ENCODE data around the gene KLHDC3. TPM values are rescaled to one million over a fixed set of nuclear protein-coding genes. Genes with fewer than 3 reads are reported as not detected.
A peak's percentile ranks its signal among the peaks of the same experiment; 100 is the strongest.

KLHDC3 gene
- total RNA-seq, 6 experiments from 2014 or later: 26.4 to 46.2 (median 41.7) TPM

DNA sequence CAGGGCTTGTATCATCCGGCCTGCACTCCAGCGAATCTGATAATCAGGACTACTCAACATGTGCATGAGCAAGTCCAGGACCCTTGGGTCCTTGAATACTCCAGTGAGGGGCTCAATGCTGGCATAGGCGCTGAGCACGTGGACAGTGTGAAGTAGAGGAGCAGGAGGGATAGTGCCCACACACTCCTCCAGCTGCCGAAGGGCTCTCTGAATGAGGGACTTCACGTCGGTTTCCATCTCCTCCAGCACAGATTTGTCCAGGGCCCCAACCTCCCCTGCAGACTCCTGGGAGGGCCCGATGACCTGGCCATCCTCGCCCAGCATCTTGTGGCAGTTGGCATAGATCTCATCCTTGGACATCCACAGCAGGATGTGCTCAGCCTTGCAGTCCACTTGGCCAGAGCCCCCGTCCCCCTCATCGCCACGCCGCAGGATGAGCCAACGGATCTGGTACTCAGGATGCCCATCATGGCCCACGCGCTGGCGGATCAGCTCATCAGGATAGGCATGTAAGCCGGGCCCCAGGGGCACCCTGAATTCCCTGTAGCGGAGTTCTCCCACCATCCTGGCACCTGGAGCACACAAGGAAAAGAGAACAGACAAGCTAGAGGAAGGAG is 38.3 kb downstream of the KLHDC3 start:
- H3K36me3 ChIP-seq: peaks cover 0 to 34% (median 15%) of the 10 kb centered on the region in 4 donors
- intact Hi-C loops (cut with DNase I): no loop called here
- no peaks in the 10 kb centered on the region for H3K27me3 ChIP-seq
- DNase-seq (peak in 1 of 3 donors; percentile 25), ATAC-seq (no peak)
- 77% methylated on average over 4 of the region's 19 CpGs for WGBS (ENCODE audit: insufficient coverage, low coverage, low lambda C conversion rate, missing lambda C conversion rate)
- H3K4me1 ChIP-seq: peaks cover 0 to 3% (median 0%) of the 10 kb centered on the region in 4 donors
- no peak for TF ChIP-seq POLR2A (IDR thresholded peaks at IDR 0.05)
- TF ChIP-seq, protein P1, sequence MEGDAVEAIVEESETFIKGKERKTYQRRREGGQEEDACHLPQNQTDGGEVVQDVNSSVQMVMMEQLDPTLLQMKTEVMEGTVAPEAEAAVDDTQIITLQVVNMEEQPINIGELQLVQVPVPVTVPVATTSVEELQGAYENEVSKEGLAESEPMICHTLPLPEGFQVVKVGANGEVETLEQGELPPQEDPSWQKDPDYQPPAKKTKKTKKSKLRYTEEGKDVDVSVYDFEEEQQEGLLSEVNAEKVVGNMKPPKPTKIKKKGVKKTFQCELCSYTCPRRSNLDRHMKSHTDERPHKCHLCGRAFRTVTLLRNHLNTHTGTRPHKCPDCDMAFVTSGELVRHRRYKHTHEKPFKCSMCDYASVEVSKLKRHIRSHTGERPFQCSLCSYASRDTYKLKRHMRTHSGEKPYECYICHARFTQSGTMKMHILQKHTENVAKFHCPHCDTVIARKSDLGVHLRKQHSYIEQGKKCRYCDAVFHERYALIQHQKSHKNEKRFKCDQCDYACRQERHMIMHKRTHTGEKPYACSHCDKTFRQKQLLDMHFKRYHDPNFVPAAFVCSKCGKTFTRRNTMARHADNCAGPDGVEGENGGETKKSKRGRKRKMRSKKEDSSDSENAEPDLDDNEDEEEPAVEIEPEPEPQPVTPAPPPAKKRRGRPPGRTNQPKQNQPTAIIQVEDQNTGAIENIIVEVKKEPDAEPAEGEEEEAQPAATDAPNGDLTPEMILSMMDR (IDR thresholded peaks at IDR 0.05): no peak
- peak overlapping the region in 1 of 3 donors; percentile 94 for H3K4me3 ChIP-seq
- peak overlapping the region in 1 of 3 donors; percentile 80 for H3K27ac ChIP-seq
- no peaks in the 10 kb centered on the region for H3K9me3 ChIP-seq

- no peaks in the 10 kb centered on the region for H3K27me3 ChIP-seq
- ATAC-seq (peak; percentile 31 to 40 (median 34)), DNase-seq (peak in 1 of 3 donors; percentile 49)
- intact Hi-C loops (cut with DNase I): no loop called here
- H3K36me3 ChIP-seq: peaks cover 0 to 34% (median 14%) of the 10 kb centered on the region in 4 donors
- 17% methylated on average over 10 of the region's 22 CpGs for WGBS (ENCODE audit: insufficient coverage, low coverage, low lambda C conversion rate, missing lambda C conversion rate)
- no peak for TF ChIP-seq POLR2A (IDR thresholded peaks at IDR 0.05)
- TF ChIP-seq, protein P1 (IDR thresholded peaks at IDR 0.05): no peak
- no peaks in the 10 kb centered on the region for H3K9me3 ChIP-seq
- H3K4me3 ChIP-seq: peak overlapping the region; percentile 66 to 94 (median 75)
- H3K27ac ChIP-seq: peak overlapping the region; percentile 75 to 80 (median 79)
- H3K4me1 ChIP-seq: peaks cover 0 to 4% (median 0%) of the 10 kb centered on the region in 4 donors
Observed at GRCh38 chr6:43052842-43053544, 38.9 kb downstream of the KLHDC3 start.

DNA sequence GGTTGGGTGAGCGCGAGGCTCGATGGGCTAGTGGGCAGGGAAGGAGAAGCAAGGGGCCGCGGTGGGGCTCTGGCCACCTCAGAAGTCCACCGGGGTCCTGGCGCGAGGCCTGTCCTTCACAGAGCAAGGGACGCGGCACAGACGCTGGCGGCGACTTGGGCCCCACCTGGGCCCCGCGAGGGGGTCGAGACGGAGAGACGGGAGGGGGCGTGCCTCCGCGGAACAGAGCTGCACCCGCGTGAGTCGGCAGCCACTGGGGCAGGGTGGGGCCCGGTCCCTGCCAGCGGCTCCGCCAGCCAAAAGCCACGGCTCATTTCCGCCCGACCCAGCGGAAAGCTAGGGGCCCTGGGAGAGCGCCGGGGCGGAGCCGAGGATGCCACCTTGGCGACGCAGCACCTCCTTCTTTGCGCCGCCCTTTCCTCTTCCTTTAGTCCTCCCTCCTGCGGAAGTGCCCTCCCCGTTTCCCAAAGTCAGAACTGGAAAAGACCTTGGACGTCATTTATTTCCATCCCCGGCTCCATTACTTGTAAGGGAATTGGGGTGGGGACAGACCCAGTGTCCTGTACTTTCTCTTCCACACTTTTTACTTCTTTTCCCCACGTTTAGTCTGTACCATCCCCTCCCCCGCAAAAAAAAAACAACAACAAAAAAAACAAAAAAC is 39.6 kb downstream of the KLHDC3 start, which contains the start of gene CUL7:
TSS of gene CUL7 (minus strand) at position 307 of the 661 bp plus-strand sequence. CDS start 1,063 bp downstream, outside the sequence.
- no peaks in the 10 kb centered on the region for H3K9me3 ChIP-seq
- TF ChIP-seq, protein P1 (IDR thresholded peaks at IDR 0.05): no peak
- peak; percentile 86 for TF ChIP-seq POLR2A (IDR thresholded peaks at IDR 0.05)
- H3K4me1 ChIP-seq: peaks cover 0 to 11% (median 4%) of the 10 kb centered on the region in 4 donors
- H3K27ac ChIP-seq: peak within 1 kb of the TSS; percentile 75 to 80 (median 79)
- 2% methylated on average over 11 of the region's 45 CpGs for WGBS (ENCODE audit: insufficient coverage, low coverage, low lambda C conversion rate, missing lambda C conversion rate)
- peaks cover 0 to 30% (median 9%) of the 10 kb centered on the region in 4 donors for H3K36me3 ChIP-seq
- no peaks in the 10 kb centered on the region for H3K27me3 ChIP-seq
- peak; percentile 95 to 98 (median 98) for ATAC-seq
- intact Hi-C loops (cut with DNase I): no loop called here
- peak; percentile 94 to 96 (median 95) for DNase-seq
- H3K4me3 ChIP-seq: peak within 1 kb of the TSS; percentile 66 to 94 (median 75)

- DNase-seq (no peak), ATAC-seq (peak in 2 of 4 donors; percentile 4 to 5)
- H3K4me3 ChIP-seq: peak overlapping the region; percentile 66 to 94 (median 75)
Observed at GRCh38 chr6:43054206-43054943, 40.3 kb downstream of the KLHDC3 start.

More at GRCh38 chr6:43054206-43054943, 40.3 kb downstream of the KLHDC3 start:
- Histone ChIP-seq H3K36me3 (peaks cover 0 to 23% (median 6%) of the 10 kb centered on the region in 4 donors), H3K27ac (peak overlapping the region; percentile 41 to 80 (median 75)), H3K27me3 (no peaks in the 10 kb centered on the region), H3K9me3 (no peaks in the 10 kb centered on the region), H3K4me1 (peaks cover 0 to 11% (median 5%) of the 10 kb centered on the region in 4 donors)
- no peak for TF ChIP-seq POLR2A (IDR thresholded peaks at IDR 0.05)
- TF ChIP-seq, protein P1 (IDR thresholded peaks at IDR 0.05): no peak
- intact Hi-C loops (cut with DNase I): no loop called here
- WGBS (ENCODE audit: insufficient coverage, low coverage, low lambda C conversion rate, missing lambda C conversion rate): 50% methylated on average over 17 of the region's 17 CpGs

Measured in right lobe of liver (tissue), 6 donors.